Spleen (tissue), 11 donors: ENCODE data around the gene BRINP3. TPM values are rescaled to one million over a fixed set of nuclear protein-coding genes. Genes with fewer than 3 reads are reported as not detected.

ENCODE experiments used
- DNase-seq: peaks from one replicate; pipeline ENCODE4 v3.0.0-alpha.2; 2020
- H3K27ac ChIP-seq, 8 donors: fragments of 200-600 bp; sonication (generic) in 7 of 8; 1 replicate in 4 of 8; 2 replicates in 4 of 8; pipeline versions ENCODE4 v1.5.0 to v1.8.0; 2016 to 2021; ENCODE audit warnings: inconsistent platforms in 4 of 8, mild to moderate bottlenecking in 4 of 8, moderate library complexity in 1 of 8
- H3K27me3 ChIP-seq, 7 donors: fragments of 200-600 bp; sonication (generic) in 6 of 7; replicated peaks in 1 of 7; 1 replicate in 4 of 7; 2 replicates in 3 of 7; pipeline versions ENCODE4 v1.5.0 to v1.8.0; 2016 to 2021; ENCODE audit warnings: inconsistent platforms in 3 of 7, mild to moderate bottlenecking in 1 of 7
- H3K36me3 ChIP-seq, 6 donors: fragments of 200-600 bp; sonication (generic) in 5 of 6; 1 replicate in 4 of 6; 2 replicates in 2 of 6; pipeline versions ENCODE4 v1.5.0 to v1.8.0; 2016 to 2021; ENCODE audit warnings: inconsistent platforms in 2 of 6
- H3K4me1 ChIP-seq, 6 donors: fragments of 200-600 bp; sonication (generic) in 5 of 6; 1 replicate in 3 of 6; 2 replicates in 3 of 6; pipeline versions ENCODE4 v1.5.0 to v1.8.0; 2016 to 2021; ENCODE audit warnings: inconsistent platforms in 3 of 6
- H3K4me3 ChIP-seq, 8 donors: fragments of 200-600 bp; sonication (generic) in 7 of 8; 1 replicate in 4 of 8; 2 replicates in 4 of 8; pipeline versions ENCODE4 v1.5.0 to v1.8.0; 2016 to 2021; ENCODE audit warnings: inconsistent platforms in 4 of 8, mild to moderate bottlenecking in 4 of 8, moderate library complexity in 2 of 8
- H3K9me3 ChIP-seq, 8 donors: fragments of 200-600 bp; sonication (generic) in 7 of 8; 1 replicate in 4 of 8; 2 replicates in 4 of 8; pipeline versions ENCODE4 v1.5.0 to v1.8.0; 2016 to 2021; ENCODE audit warnings: inconsistent platforms in 4 of 8
- POLR2A ChIP-seq, 3 donors: fragments of 450-650 bp; IDR thresholded peaks; one replicate each; pipeline ENCODE4 v1.5.1; 2017; ENCODE audit warnings: antibody characterized with exemption in 3 of 3, mild to moderate bottlenecking in 1 of 3
- POLR2AphosphoS5 ChIP-seq, 3 donors: sonication (generic); formaldehyde crosslinking; IDR thresholded peaks; one replicate each; pipeline ENCODE4 v1.5.1; 2017; ENCODE audit warnings: antibody characterized with exemption in 3 of 3
- WGBS, 5 donors: extraction: QIAGEN DNeasy Blood & Tissue Kit in 3 of 5; methylation state at CpG; one replicate each; pipeline versions ENCODE4 v1.1.5 to v1.1.7; 2013 to 2018; 5-methylcytosine and 5-hydroxymethylcytosine counted together
- intact Hi-C: fragments of 100-400 bp; cut with DNase I; formaldehyde crosslinking; loops from one replicate; pipeline ENCODE4 v1.15.0; 2023; ENCODE audit warnings: low total_unique reads
- polyA plus RNA-seq, 3 donors: library from polyadenylated mRNA; stranded (reverse); fragments of 200-250 nt; gene quantifications; one replicate each; pipeline ENCODE4 v1.2.1, GENCODE V29; 2013
- total RNA-seq, 7 donors: library from RNA; depleted of rRNA in 3 of 7; stranded (reverse); fragments of >200 nt in 3 of 7; fragmentation: NEBNext Ultra II Directional in 4 of 7; extraction: Animal tissue kit (Norgen Biotek cat#: 25700) in 4 of 7; gene quantifications; one replicate each; pipeline versions ENCODE4 v1.1.0 to v1.2.1, GENCODE V29; 2016 to 2021
- TF ChIP-seq, protein P1 (sequence below), 11 experiments: fragments of 200-600 bp in 7 of 11; fragments of 450-650 bp in 4 of 11; sonication (generic) in 4 of 11; IDR thresholded peaks in 8 of 11; conservative IDR thresholded peaks in 3 of 11; 1 replicate in 7 of 11; 2 replicates in 4 of 11; pipeline versions ENCODE4 v1.4.0 to v1.8.0; 2016 to 2021; ENCODE audit warnings: antibody characterized with exemption in 11 of 11, inconsistent platforms in 4 of 11, mild to moderate bottlenecking in 1 of 11
- donor health status: healthy with polysubstance abuse.
- donor health status: DM: no; HTN: no; CAD: no; lungs with moderate emphysema.
- donor health status: DM: no; HTN: no; CAD: no.
- donor health status: Bipolar disorder and iron deficiency.
- donor health status: healthy.
- donor health status: DM: no; HTN: no; CAD: no.
- donor health status: DM: yes; HTN: yes; CAD: no.

BRINP3 gene
- total and polyA plus RNA-seq, 10 donors, result not detected

DNA sequence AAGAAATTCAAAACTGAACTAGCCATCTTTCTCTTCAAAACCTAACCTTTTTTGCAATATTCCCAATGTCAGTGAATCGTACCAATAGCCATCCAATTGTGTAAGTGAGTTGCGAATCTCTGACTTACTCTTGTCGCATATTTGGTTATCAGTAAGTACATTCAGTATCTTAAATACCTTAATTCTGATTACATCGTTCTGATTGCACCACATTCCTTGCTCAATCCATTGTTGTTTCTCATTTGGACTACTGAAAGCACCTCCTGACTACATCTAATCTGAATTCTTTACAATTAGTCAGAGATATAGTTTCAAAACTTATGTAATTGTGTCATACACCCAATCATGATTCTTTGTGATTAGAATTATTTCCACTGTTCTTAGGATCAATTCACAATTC, 16.8 kb upstream of the BRINP3 start:
- TF ChIP-seq POLR2A (IDR thresholded peaks at IDR 0.05), result no peak
- TF ChIP-seq POLR2AphosphoS5 (IDR thresholded peaks at IDR 0.05), result no peak
- TF ChIP-seq, protein P1, sequence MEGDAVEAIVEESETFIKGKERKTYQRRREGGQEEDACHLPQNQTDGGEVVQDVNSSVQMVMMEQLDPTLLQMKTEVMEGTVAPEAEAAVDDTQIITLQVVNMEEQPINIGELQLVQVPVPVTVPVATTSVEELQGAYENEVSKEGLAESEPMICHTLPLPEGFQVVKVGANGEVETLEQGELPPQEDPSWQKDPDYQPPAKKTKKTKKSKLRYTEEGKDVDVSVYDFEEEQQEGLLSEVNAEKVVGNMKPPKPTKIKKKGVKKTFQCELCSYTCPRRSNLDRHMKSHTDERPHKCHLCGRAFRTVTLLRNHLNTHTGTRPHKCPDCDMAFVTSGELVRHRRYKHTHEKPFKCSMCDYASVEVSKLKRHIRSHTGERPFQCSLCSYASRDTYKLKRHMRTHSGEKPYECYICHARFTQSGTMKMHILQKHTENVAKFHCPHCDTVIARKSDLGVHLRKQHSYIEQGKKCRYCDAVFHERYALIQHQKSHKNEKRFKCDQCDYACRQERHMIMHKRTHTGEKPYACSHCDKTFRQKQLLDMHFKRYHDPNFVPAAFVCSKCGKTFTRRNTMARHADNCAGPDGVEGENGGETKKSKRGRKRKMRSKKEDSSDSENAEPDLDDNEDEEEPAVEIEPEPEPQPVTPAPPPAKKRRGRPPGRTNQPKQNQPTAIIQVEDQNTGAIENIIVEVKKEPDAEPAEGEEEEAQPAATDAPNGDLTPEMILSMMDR (IDR thresholded peaks at IDR 0.05 in 8 of 11, conservative IDR thresholded peaks at IDR 0.05 in 3 of 11), result no peak
- no peaks in the 10 kb centered on the region for H3K4me1 ChIP-seq
- WGBS, 5 donors, result 78 to 88% (median 80%) methylated on average over 4 of the region's 4 CpGs
- DNase-seq, result no peak
- intact Hi-C loops, result no loop called here
- H3K27ac ChIP-seq, result no peak overlapping the region
- no peaks in the 10 kb centered on the region for H3K36me3 ChIP-seq
- H3K9me3 ChIP-seq, result no peaks in the 10 kb centered on the region
- H3K27me3 ChIP-seq, result no peaks in the 10 kb centered on the region
- H3K4me3 ChIP-seq, result no peak overlapping the region

DNA sequence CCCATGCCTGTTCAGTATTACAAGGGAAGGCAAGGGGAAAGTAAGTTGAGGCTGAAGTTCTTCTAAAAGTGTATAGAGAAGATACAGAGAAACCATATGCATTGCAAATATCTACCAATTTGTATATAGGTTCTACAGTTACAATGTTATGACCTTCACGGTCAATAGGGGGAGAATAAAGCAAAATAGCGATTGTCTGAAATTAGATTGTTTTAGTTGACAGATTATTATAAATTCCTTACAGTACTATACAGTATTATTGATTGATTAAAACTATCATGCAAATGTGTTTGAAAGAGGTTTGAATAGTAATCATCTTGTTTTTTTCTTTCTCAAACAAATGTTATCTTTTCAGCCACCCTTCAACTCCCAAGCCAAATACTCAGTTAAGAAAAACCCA, 13.7 kb upstream of the BRINP3 start:
- H3K9me3 ChIP-seq, result no peaks in the 10 kb centered on the region
- H3K4me1 ChIP-seq, result no peaks in the 10 kb centered on the region
- intact Hi-C loops, result no loop called here
- no peak overlapping the region for H3K4me3 ChIP-seq
- no peak for DNase-seq
- no peak overlapping the region for H3K27ac ChIP-seq
- H3K27me3 ChIP-seq, result no peaks in the 10 kb centered on the region
- TF ChIP-seq POLR2AphosphoS5 (IDR thresholded peaks at IDR 0.05) (no peak), POLR2A (IDR thresholded peaks at IDR 0.05) (no peak)
- TF ChIP-seq, protein P1 (IDR thresholded peaks at IDR 0.05 in 8 of 11, conservative IDR thresholded peaks at IDR 0.05 in 3 of 11), result no peak
- 87 to 100% (median 90%) methylated on average over 2 of the region's 2 CpGs for WGBS, 5 donors
- no peaks in the 10 kb centered on the region for H3K36me3 ChIP-seq

DNA sequence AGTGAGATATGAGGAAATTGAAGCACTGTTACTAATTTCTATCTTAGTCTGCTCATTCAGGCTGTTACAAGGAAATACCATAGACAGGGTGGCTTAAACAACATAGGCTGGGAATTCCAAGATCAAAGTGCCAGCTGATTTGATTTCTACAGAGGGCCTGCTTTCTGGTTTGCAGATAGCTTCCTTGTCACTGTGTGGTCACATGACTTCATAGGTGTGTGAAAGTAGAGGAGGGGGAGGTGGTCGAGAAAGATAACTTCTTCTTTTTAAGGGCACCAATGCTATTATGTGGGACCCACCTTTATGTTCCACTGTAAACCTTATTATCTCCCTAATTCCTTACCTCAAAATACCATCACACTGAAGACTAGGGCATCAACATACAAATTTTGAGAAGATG, 6.4 kb upstream of the BRINP3 start:
- Histone ChIP-seq H3K27ac (no peak overlapping the region), H3K9me3 (no peaks in the 10 kb centered on the region), H3K36me3 (no peaks in the 10 kb centered on the region), H3K4me1 (peaks cover 0 to 2% (median 0%) of the 10 kb centered on the region in 6 donors), H3K27me3 (peaks cover 0 to 10% (median 2%) of the 10 kb centered on the region in 7 donors), H3K4me3 (no peak overlapping the region)
- DNase-seq, result no peak
- 41 to 77% (median 58%) methylated on average over 1 of the region's 1 CpG for WGBS, 5 donors
- TF ChIP-seq POLR2A (IDR thresholded peaks at IDR 0.05), result no peak
- TF ChIP-seq POLR2AphosphoS5 (IDR thresholded peaks at IDR 0.05), result no peak
- TF ChIP-seq, protein P1 (IDR thresholded peaks at IDR 0.05 in 8 of 11, conservative IDR thresholded peaks at IDR 0.05 in 3 of 11), result no peak
- intact Hi-C loops, result no loop called here

DNA sequence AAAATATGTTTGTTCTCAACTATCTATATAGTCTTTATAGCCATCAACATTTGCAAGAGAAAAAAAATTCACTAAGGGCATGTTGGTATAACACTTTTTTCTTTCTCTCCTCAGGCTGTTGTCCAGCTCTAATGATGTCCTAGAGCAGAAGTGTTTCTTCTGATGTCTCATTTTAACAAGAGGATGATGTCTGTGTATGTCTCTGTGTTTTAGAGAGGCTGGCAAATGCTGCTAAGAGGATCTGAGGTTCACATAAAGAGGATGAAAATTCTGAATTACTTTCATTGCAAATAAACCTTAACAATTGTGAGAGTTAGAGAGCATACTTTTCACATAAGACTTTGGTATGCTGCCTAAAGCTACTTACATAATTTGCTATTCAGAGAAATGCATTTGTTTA, 2.6 kb upstream of the BRINP3 start:
- peaks cover 3 to 48% (median 23%) of the 10 kb centered on the region in 7 donors for H3K27me3 ChIP-seq
- H3K4me3 ChIP-seq, result no peak overlapping the region
- H3K9me3 ChIP-seq, result no peaks in the 10 kb centered on the region
- DNase-seq, result no peak
- H3K27ac ChIP-seq, result no peak overlapping the region
- TF ChIP-seq, protein P1 (IDR thresholded peaks at IDR 0.05 in 8 of 11, conservative IDR thresholded peaks at IDR 0.05 in 3 of 11), result no peak
- TF ChIP-seq POLR2A (IDR thresholded peaks at IDR 0.05) (no peak), POLR2AphosphoS5 (IDR thresholded peaks at IDR 0.05) (no peak)
- intact Hi-C loops, result no loop called here
- peaks cover 0 to 14% (median 0%) of the 10 kb centered on the region in 6 donors for H3K4me1 ChIP-seq
- no peaks in the 10 kb centered on the region for H3K36me3 ChIP-seq
